Measurements from ENCODE around the gene FABP1. TPM values are rescaled to one million over a fixed set of nuclear protein-coding genes. Genes with fewer than 3 reads are reported as not detected.

FABP1 gene
- total RNA-seq, 1 donor from 2014 or later = not detected

- no peak for DNase-seq (ENCODE audit: low spot score)
Observed at GRCh38 chr2:88137833-88138232, 10.0 kb upstream of the FABP1 start.

GRCh38 chr2:88136817-88137216 is 9.0 kb upstream of the FABP1 start:
- no peak for DNase-seq (ENCODE audit: low spot score)

- DNase-seq (ENCODE audit: low spot score) = no peak
Observed at GRCh38 chr2:88133875-88134274, 6.0 kb upstream of the FABP1 start.

- no peak for DNase-seq (ENCODE audit: low spot score)
Observed at GRCh38 chr2:88131999-88132368, 4.1 kb upstream of the FABP1 start.

- DNase-seq (ENCODE audit: low spot score) = no peak
Observed at GRCh38 chr2:88131201-88131998, 3.5 kb upstream of the FABP1 start.

- DNase-seq (ENCODE audit: low spot score) = no peak
Observed at GRCh38 chr2:88129313-88129959, 1.6 kb upstream of the FABP1 start.

- DNase-seq (ENCODE audit: low spot score) = no peak
Observed at GRCh38 chr2:88128654-88129312, 921 bp upstream of the FABP1 start.

- no peak for DNase-seq (ENCODE audit: low spot score)
Observed at GRCh38 chr2:88127638-88127887, 299 bp downstream of the FABP1 start.

- DNase-seq (ENCODE audit: low spot score) = no peak
Observed at GRCh38 chr2:88126772-88127637, 857 bp downstream of the FABP1 start.

- no peak for DNase-seq (ENCODE audit: low spot score)
Observed at GRCh38 chr2:88125924-88126771, 1.7 kb downstream of the FABP1 start.

- DNase-seq (ENCODE audit: low spot score) = no peak
Observed at GRCh38 chr2:88125344-88125923, 2.4 kb downstream of the FABP1 start.

- DNase-seq (ENCODE audit: low spot score) = no peak
Observed at GRCh38 chr2:88123975-88124917, 3.6 kb downstream of the FABP1 start.

GRCh38 chr2:88123164-88123974 is 4.5 kb downstream of the FABP1 start:
- DNase-seq (ENCODE audit: low spot score) = no peak

- no peak for DNase-seq (ENCODE audit: low spot score)
Observed at GRCh38 chr2:88122141-88122884, 5.5 kb downstream of the FABP1 start.

- DNase-seq (ENCODE audit: low spot score) = no peak
Observed at GRCh38 chr2:88121678-88122077, 6.2 kb downstream of the FABP1 start.

GRCh38 chr2:88117973-88118372 is 9.9 kb downstream of the FABP1 start:
- no peak for DNase-seq (ENCODE audit: low spot score)

- no peak for DNase-seq (ENCODE audit: low spot score)
Observed at GRCh38 chr2:88116669-88117432, 11.0 kb downstream of the FABP1 start.
